ENCODE results near the gene SCO2. TPM values are rescaled to one million over a fixed set of nuclear protein-coding genes. Genes with fewer than 3 reads are reported as not detected.

The SCO2 gene
- total RNA-seq, 1 donor from 2014 or later = 2.0 TPM

DNA sequence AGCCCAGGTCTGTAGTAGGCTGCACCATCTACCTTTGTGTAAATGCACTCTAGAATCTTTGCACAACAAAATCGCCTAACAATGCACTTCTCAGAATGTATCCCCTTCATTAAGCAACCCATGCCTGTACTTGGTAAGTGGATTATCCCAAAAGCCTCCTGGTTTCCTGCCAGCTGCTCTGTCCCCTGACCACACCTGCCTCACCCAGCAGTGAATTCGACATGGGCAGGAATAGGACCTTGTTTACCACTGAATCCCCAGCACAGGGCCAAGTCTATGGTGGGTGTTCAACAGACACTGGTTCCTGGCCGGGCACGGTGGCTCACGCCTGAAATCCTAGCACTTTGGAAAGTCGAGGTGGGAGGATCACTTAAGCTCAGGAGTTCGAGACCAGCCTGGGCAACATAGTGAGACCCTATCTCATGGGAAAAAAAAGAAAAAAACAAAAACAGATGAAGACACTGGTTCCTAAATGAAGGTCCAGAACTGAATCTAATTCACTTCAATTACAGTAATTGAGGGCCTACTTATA, 42.4 kb upstream of the SCO2 start:
- H3K9me3 Mint-ChIP-seq = no peaks in the 10 kb centered on the region
- H3K27me3 Mint-ChIP-seq = no peaks in the 10 kb centered on the region
- TF ChIP-seq CTCF (conservative IDR thresholded peaks at IDR 0.05) = no peak
- no peak overlapping the region for H3K27ac Mint-ChIP-seq
- H3K4me3 Mint-ChIP-seq = no peak overlapping the region
- peaks cover 11% of the 10 kb centered on the region for H3K4me1 Mint-ChIP-seq (ENCODE audit: unreplicated experiment)
- H3K36me3 Mint-ChIP-seq = peaks cover 3% of the 10 kb centered on the region
- no peak for DNase-seq (ENCODE audit: extremely low spot score, unreplicated experiment)

GRCh38 chr22:50564289-50564688, 38.9 kb upstream of the SCO2 start:
- TF ChIP-seq CTCF (conservative IDR thresholded peaks at IDR 0.05) = no peak
- Mint-ChIP-seq H3K4me1 (ENCODE audit: unreplicated experiment) (peaks cover 12% of the 10 kb centered on the region), H3K4me3 (peak overlapping the region; percentile 44), H3K9me3 (no peaks in the 10 kb centered on the region), H3K36me3 (peaks cover under 1% of the 10 kb centered on the region), H3K27me3 (peaks cover 17% of the 10 kb centered on the region), H3K27ac (no peak overlapping the region)
- DNase-seq (ENCODE audit: extremely low spot score, unreplicated experiment) = no peak

DNA sequence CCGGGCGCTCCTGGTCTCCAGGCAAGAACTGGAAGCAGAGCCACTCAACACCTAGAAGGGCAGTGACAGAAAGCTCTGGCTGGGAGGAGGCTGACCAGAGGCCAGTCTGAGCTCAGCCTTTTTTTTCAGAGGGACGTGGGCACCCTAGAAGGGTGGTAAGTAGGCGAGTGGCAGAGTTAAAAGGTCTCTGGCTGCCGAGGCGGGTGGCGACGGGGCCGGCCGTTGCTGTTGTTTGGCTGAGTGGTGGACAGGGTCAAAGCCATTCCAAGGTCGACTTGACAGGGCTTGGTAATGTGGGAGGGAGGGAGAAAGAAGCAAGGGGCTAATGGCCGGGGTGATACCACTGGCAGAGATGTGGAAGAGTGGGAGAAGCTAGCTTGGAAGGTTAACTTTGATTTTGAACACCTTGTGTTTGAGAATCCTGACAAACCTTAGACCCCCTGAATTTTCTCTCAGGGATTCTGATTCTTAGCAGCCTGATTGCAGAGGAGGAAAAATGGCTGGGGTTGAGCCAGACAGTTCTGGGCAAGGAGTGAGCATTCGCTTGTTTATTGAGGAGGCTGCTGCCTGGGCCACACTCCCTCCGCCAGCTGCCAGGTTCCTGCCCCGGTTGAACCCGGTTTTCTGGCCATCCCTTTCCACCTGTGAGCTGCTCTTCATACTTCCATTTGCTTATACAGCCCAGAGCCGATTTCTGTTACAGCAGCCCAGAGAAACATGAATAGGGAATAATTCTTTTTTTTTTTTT, 38.2 kb upstream of the SCO2 start:
- peak overlapping the region; percentile 87 for H3K27ac Mint-ChIP-seq
- no peaks in the 10 kb centered on the region for H3K36me3 Mint-ChIP-seq
- no peaks in the 10 kb centered on the region for H3K9me3 Mint-ChIP-seq
- DNase-seq (ENCODE audit: extremely low spot score, unreplicated experiment) = no peak
- peaks cover 24% of the 10 kb centered on the region for H3K27me3 Mint-ChIP-seq
- no peak for TF ChIP-seq CTCF (conservative IDR thresholded peaks at IDR 0.05)
- H3K4me1 Mint-ChIP-seq (ENCODE audit: unreplicated experiment) = peaks cover 12% of the 10 kb centered on the region
- peak overlapping the region; percentile 97 for H3K4me3 Mint-ChIP-seq

- peak; percentile 98 for DNase-seq (ENCODE audit: extremely low spot score, unreplicated experiment)
- peak within 1 kb of the TSS; percentile 97 for H3K4me3 Mint-ChIP-seq
- H3K27me3 Mint-ChIP-seq = peaks cover 28% of the 10 kb centered on the region
- TF ChIP-seq CTCF (conservative IDR thresholded peaks at IDR 0.05) = peak; percentile 99
- H3K27ac Mint-ChIP-seq = peak within 1 kb of the TSS; percentile 87
- no peaks in the 10 kb centered on the region for H3K9me3 Mint-ChIP-seq
- peaks cover 12% of the 10 kb centered on the region for H3K4me1 Mint-ChIP-seq (ENCODE audit: unreplicated experiment)
- no peaks in the 10 kb centered on the region for H3K36me3 Mint-ChIP-seq
These were observed 37.4 kb upstream of the SCO2 start, which contains the start of gene SYCE3 for GRCh38 chr22:50562523-50563412. Gene SYCE3 (minus strand): TSS chr22:50562919. CDS start chr22:50556405, 6,514 bp downstream.

DNA sequence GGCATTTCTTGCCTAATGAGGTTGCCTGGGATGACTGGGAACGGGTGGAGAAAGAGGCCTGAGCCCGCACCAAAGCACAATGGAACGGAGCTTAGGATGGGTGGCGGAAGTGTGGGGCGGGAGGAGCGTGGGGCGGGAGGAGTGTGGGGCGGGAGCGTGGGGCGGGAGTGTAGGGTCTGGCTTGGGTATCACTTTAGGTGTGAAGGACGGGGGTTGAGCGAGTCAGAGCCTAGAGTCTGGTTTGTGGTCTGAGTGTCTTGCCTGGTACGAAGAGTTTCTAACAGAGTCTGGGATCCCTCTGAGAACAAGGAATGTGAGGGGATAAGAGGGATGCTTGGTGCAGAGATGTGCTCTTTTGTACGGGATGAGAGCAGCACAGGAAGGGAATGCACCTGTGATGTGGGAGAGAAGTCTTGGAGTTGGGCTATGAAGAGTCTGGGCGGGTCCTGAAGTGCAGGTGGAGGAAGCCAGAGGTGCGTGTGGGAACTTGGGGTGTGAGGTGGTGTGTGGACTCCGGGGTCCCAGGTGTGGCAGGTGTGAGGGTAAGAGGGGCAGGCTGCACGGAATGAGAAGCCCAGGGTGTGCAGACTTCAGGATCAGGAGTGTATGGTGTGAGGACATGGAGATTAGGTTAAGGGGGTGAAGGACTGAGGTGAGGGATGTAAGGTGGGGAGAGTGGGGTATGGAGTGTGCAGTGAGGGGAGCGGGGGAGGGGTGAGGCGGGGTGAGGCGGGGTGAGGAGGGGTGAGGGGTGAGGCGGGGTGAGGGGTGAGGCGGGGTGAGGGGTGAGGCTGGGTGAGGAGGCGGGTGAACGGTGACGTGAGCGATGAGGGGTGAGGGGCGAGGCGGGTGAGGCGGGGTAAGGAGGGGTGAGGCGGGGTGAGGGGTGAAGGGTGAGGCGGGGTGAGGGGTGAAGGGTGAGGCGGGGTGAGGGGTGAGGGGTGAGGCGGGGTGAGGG, 36.3 kb upstream of the SCO2 start:
- H3K27me3 Mint-ChIP-seq = peaks cover 30% of the 10 kb centered on the region
- no peak for TF ChIP-seq CTCF (conservative IDR thresholded peaks at IDR 0.05)
- peak overlapping the region; percentile 73 for H3K4me3 Mint-ChIP-seq
- no peak for DNase-seq (ENCODE audit: extremely low spot score, unreplicated experiment)
- no peaks in the 10 kb centered on the region for H3K36me3 Mint-ChIP-seq
- H3K9me3 Mint-ChIP-seq = no peaks in the 10 kb centered on the region
- no peak overlapping the region for H3K27ac Mint-ChIP-seq
- H3K4me1 Mint-ChIP-seq (ENCODE audit: unreplicated experiment) = peaks cover 12% of the 10 kb centered on the region

Measured in type B pancreatic cell (in vitro differentiated cells).